H1 (cell line): ENCODE measurements around the gene S1PR3.
A peak's percentile ranks its signal among the peaks of the same experiment; 100 is the strongest.

Source experiments
- CEBPB ChIP-seq: IDR thresholded peaks from 2 replicates; pipeline ENCODE4 v1.6.1; 2012; ENCODE audit warnings: low read depth, low read length
- CTCF ChIP-seq, 3 experiments: IDR thresholded peaks; 1 replicate in 2 of 3; 2 replicates in 1 of 3; pipeline versions ENCODE4 v1.5.1 to v1.6.1; 2011; ENCODE audit warnings: low read length in 3 of 3, mild to moderate bottlenecking in 3 of 3, inconsistent platforms in 2 of 3, low read depth in 1 of 3, moderate library complexity in 1 of 3; ENCODE audit not compliant: insufficient read depth in 1 of 3; ENCODE audit errors: control extremely low read depth in 1 of 3
- EZH2 ChIP-seq: fragments of 200-600 bp; sonication (generic); IDR thresholded peaks from 2 replicates; pipeline ENCODE4 v1.7.1; 2012; ENCODE audit warnings: low read depth, mild to moderate bottlenecking, moderate library complexity, low read length, inconsistent platforms; ENCODE audit not compliant: severe bottlenecking
- HDAC6 ChIP-seq: IDR thresholded peaks from one replicate; pipeline ENCODE4 v1.7.1; 2012; ENCODE audit warnings: low read depth, mild to moderate bottlenecking, inconsistent platforms, low read length, moderate library complexity
- KDM1A ChIP-seq: fragments of 200-600, 300-600 bp; sonication (generic); IDR thresholded peaks from 2 replicates; pipeline ENCODE4 v1.7.1; 2016; ENCODE audit warnings: mild to moderate bottlenecking, low read length, borderline replicate concordance
- KDM5A ChIP-seq: fragments of 200-600 bp; IDR thresholded peaks from 2 replicates; pipeline ENCODE4 v1.7.1; 2012; ENCODE audit warnings: mild to moderate bottlenecking, low read length, inconsistent platforms, mixed read lengths
- MAFK ChIP-seq: IDR thresholded peaks from 2 replicates; pipeline ENCODE4 v1.6.1; 2012; ENCODE audit warnings: low read depth, mild to moderate bottlenecking, improper control_type of control experiment, low read length
- NANOG ChIP-seq: IDR thresholded peaks from 2 replicates; pipeline ENCODE4 v1.6.1; 2011; ENCODE audit warnings: low read length, low read depth, mild to moderate bottlenecking, inconsistent platforms; ENCODE audit not compliant: insufficient read depth, poor library complexity, severe bottlenecking
- NRF1 ChIP-seq: IDR thresholded peaks from 2 replicates; pipeline ENCODE4 v1.6.1; 2011; ENCODE audit warnings: mild to moderate bottlenecking, low read depth, low read length, improper control_type of control experiment
- RAD21 ChIP-seq, 2 experiments: IDR thresholded peaks in 1 of 2; conservative IDR thresholded peaks in 1 of 2; 2 replicates each; pipeline ENCODE4 v1.6.1; 2011; ENCODE audit warnings: low read depth in 2 of 2, low read length in 2 of 2, improper control_type of control experiment in 1 of 2, inconsistent platforms in 1 of 2, mild to moderate bottlenecking in 1 of 2, moderate library complexity in 1 of 2
- RFX5 ChIP-seq: IDR thresholded peaks from 2 replicates; pipeline ENCODE4 v1.6.1; 2011; ENCODE audit warnings: low read depth, low read length, improper control_type of control experiment, borderline replicate concordance
- RXRA ChIP-seq: IDR thresholded peaks from 2 replicates; pipeline ENCODE4 v1.6.1; 2011; ENCODE audit warnings: low read depth, mild to moderate bottlenecking, low read length, moderate library complexity; ENCODE audit not compliant: insufficient read depth
- TEAD4 ChIP-seq: IDR thresholded peaks from 2 replicates; pipeline ENCODE4 v1.6.1; 2012; ENCODE audit warnings: low read depth, low read length, inconsistent platforms, mixed read lengths

- TF ChIP-seq CTCF (IDR thresholded peaks at IDR 0.05; ENCODE audit: control extremely low read depth in 1 of 3, insufficient read depth in 1 of 3, low read depth in 1 of 3, low read length in 3 of 3) (no peak), RAD21 (IDR thresholded peaks at IDR 0.05 in 1 of 2, conservative IDR thresholded peaks at IDR 0.05 in 1 of 2; ENCODE audit: low read depth in 2 of 2, low read length in 2 of 2) (peak in 1 of 2 experiments; percentile 35; a peak in 1 of 4 replicates), TEAD4 (no peak), RFX5 (no peak), EZH2 (no peak), KDM1A (no peak), KDM5A (no peak), NANOG (no peak), CEBPB (no peak), MAFK (no peak), RXRA (no peak), NRF1 (no peak), HDAC6 (no peak)
These were observed 21.2 kb downstream of the S1PR3 start for GRCh38 chr9:89012294-89013042.
